ENCODE measurements around the gene PRKD2.

PRKD2 gene

GRCh38 chr19:46739290-46739771 is 22.4 kb upstream of the PRKD2 start:
- Histone ChIP-seq H3K27ac (ENCODE audit: low read length) (no peak overlapping the region), H3K9ac (ENCODE audit: low read depth, low read length) (no peak overlapping the region), H3K9me3 (ENCODE audit: insufficient read depth, low read length, severe bottlenecking) (no peaks in the 10 kb centered on the region), H4K20me1 (ENCODE audit: insufficient read depth, low read length) (peaks cover 74% of the 10 kb centered on the region), H3K4me3 (ENCODE audit: low read depth in 1 of 2, low read length in 2 of 2) (no peak overlapping the region), H3K4me2 (ENCODE audit: insufficient read depth, low read length) (no peak overlapping the region), H3K27me3 (ENCODE audit: insufficient read depth, low read length, poor library complexity) (no peaks in the 10 kb centered on the region), H3K79me2 (ENCODE audit: insufficient read depth, low read length) (peaks cover 89% of the 10 kb centered on the region), H2AFZ (ENCODE audit: low read depth, low read length) (no peak overlapping the region), H3K36me3 (ENCODE audit: insufficient read depth, low read length) (peaks cover 80% of the 10 kb centered on the region), H3K4me1 (ENCODE audit: insufficient read depth, low read length) (peaks cover 23% of the 10 kb centered on the region)
- no peak for DNase-seq
- no peak for ATAC-seq (ENCODE audit: insufficient read depth, low read depth)
- TF ChIP-seq EZH2 (IDR thresholded peaks at IDR 0.05; ENCODE audit: borderline replicate concordance, low read depth, low read length, severe bottlenecking) (no peak), CTCF (IDR thresholded peaks at IDR 0.05; ENCODE audit: borderline replicate concordance, extremely low read depth, low read length, poor library complexity, severe bottlenecking) (no peak)

GRCh38 chr19:46737761-46738171 is 20.9 kb upstream of the PRKD2 start:
- Histone ChIP-seq H3K27ac (ENCODE audit: low read length) (no peak overlapping the region), H3K9ac (ENCODE audit: low read depth, low read length) (no peak overlapping the region), H3K4me1 (ENCODE audit: insufficient read depth, low read length) (peaks cover 9% of the 10 kb centered on the region), H2AFZ (ENCODE audit: low read depth, low read length) (no peak overlapping the region), H3K36me3 (ENCODE audit: insufficient read depth, low read length) (peaks cover 86% of the 10 kb centered on the region), H3K4me3 (ENCODE audit: low read depth in 1 of 2, low read length in 2 of 2) (no peak overlapping the region), H3K27me3 (ENCODE audit: insufficient read depth, low read length, poor library complexity) (no peaks in the 10 kb centered on the region), H4K20me1 (ENCODE audit: insufficient read depth, low read length) (peaks cover 75% of the 10 kb centered on the region), H3K4me2 (ENCODE audit: insufficient read depth, low read length) (no peak overlapping the region), H3K79me2 (ENCODE audit: insufficient read depth, low read length) (peaks cover 89% of the 10 kb centered on the region), H3K9me3 (ENCODE audit: insufficient read depth, low read length, severe bottlenecking) (no peaks in the 10 kb centered on the region)
- DNase-seq (no peak), ATAC-seq (ENCODE audit: insufficient read depth, low read depth) (no peak)
- TF ChIP-seq EZH2 (IDR thresholded peaks at IDR 0.05; ENCODE audit: borderline replicate concordance, low read depth, low read length, severe bottlenecking) (no peak), CTCF (IDR thresholded peaks at IDR 0.05; ENCODE audit: borderline replicate concordance, extremely low read depth, low read length, poor library complexity, severe bottlenecking) (no peak)

- no peak overlapping the region for H2AFZ ChIP-seq (ENCODE audit: low read depth, low read length)
- H3K4me3 ChIP-seq (ENCODE audit: low read depth in 1 of 2, low read length in 2 of 2) = no peak overlapping the region
- peaks cover 77% of the 10 kb centered on the region for H4K20me1 ChIP-seq (ENCODE audit: insufficient read depth, low read length)
- H3K79me2 ChIP-seq (ENCODE audit: insufficient read depth, low read length) = peaks cover 89% of the 10 kb centered on the region
- DNase-seq = no peak
- no peak for ATAC-seq (ENCODE audit: insufficient read depth, low read depth)
- no peaks in the 10 kb centered on the region for H3K9me3 ChIP-seq (ENCODE audit: insufficient read depth, low read length, severe bottlenecking)
- no peak overlapping the region for H3K27ac ChIP-seq (ENCODE audit: low read length)
- no peaks in the 10 kb centered on the region for H3K27me3 ChIP-seq (ENCODE audit: insufficient read depth, low read length, poor library complexity)
- no peak overlapping the region for H3K9ac ChIP-seq (ENCODE audit: low read depth, low read length)
- no peak overlapping the region for H3K4me2 ChIP-seq (ENCODE audit: insufficient read depth, low read length)
- TF ChIP-seq CTCF (IDR thresholded peaks at IDR 0.05; ENCODE audit: borderline replicate concordance, extremely low read depth, low read length, poor library complexity, severe bottlenecking) (no peak), EZH2 (IDR thresholded peaks at IDR 0.05; ENCODE audit: borderline replicate concordance, low read depth, low read length, severe bottlenecking) (no peak)
- H3K36me3 ChIP-seq (ENCODE audit: insufficient read depth, low read length) = peaks cover 87% of the 10 kb centered on the region
- 0 out of 2 replicates have a peak, but pooled peaks cover 6% of the 10 kb centered on the region for H3K4me1 ChIP-seq (ENCODE audit: insufficient read depth, low read length)
Measured at GRCh38 chr19:46737298-46737654, 20.4 kb upstream of the PRKD2 start.

Measured in DND-41 (cell line).